HepG2 (cell line): Measurements from ENCODE around the gene SPIN1. TPM values are rescaled to one million over a fixed set of nuclear protein-coding genes. Genes with fewer than 3 reads are reported as not detected.

ENCODE experiments used
- ATAC-seq: fragments of 200-7000 bp; cut with Tn5 transposase; 3 replicates; pipeline ENCODE4 v1.9.1; 2020; ENCODE audit warnings: mild to moderate bottlenecking, moderate library complexity
- BruUV-seq: library from RNA; stranded (reverse); fragments of 400-500 nt; replicated peaks from 2 replicates; lab custom pipeline; 2021; lab: Mats Ljungman, UMichigan
- CTCF ChIA-PET: fragments of 300-600 bp; formaldehyde crosslinking; extraction: SDS; loops from one replicate; lab custom pipeline; 2021; ENCODE audit warnings: low total read pairs, inconsistent platforms, low intra/inter-chr PET ratio; lab: Yijun Ruan, JAX
- POLR2A ChIA-PET: fragments of 350-600 bp; sonication (Branson Sonifier 250); formaldehyde crosslinking; loops from one replicate; lab custom pipeline; 2020; ENCODE audit warnings: antibody characterized with exemption, inconsistent platforms; lab: Yijun Ruan, JAX
- DNase-seq: peaks from one replicate; pipeline ENCODE4 v3.0.0-alpha.2; 2015; ENCODE audit warnings: low spot score
- FAIRE-seq: peaks from 3 replicates; lab custom pipeline; 2011; peaks lifted over from hg19 to GRCh38; lab: Jason Lieb, UNC
- H2AFZ ChIP-seq: one replicate; pipeline ENCODE4 v1.6.1; 2011; ENCODE audit warnings: low read length, inconsistent platforms
- H3K27ac ChIP-seq: fragments of 300-600 bp; 3 replicates; pipeline ENCODE4 v1.8.0; 2011; ENCODE audit warnings: mixed run types, mild to moderate bottlenecking, mixed read lengths, low read length, inconsistent platforms; ENCODE audit not compliant: insufficient read depth; ENCODE audit errors: extremely low read length
- H3K27me3 ChIP-seq, 2 experiments: fragments of 200-600 bp in 1 of 2; 2 replicates in 1 of 2; 3 replicates in 1 of 2; pipeline versions ENCODE4 v1.6.0 to v1.8.0; 2011; ENCODE audit warnings: low read length in 2 of 2, mild to moderate bottlenecking in 2 of 2, moderate library complexity in 2 of 2, inconsistent platforms in 1 of 2; ENCODE audit not compliant: insufficient read depth in 2 of 2, control insufficient read depth in 1 of 2
- H3K36me3 ChIP-seq, 2 experiments: fragments of 200-600 bp in 1 of 2; replicated peaks in 1 of 2; 2 replicates in 1 of 2; 3 replicates in 1 of 2; pipeline versions ENCODE4 v1.5.1 to v1.8.0; 2011; ENCODE audit warnings: low read length in 2 of 2, inconsistent platforms in 1 of 2; ENCODE audit not compliant: insufficient read depth in 2 of 2, control insufficient read depth in 1 of 2
- H3K4me1 ChIP-seq: 2 replicates; pipeline ENCODE4 v1.5.1; 2012; ENCODE audit warnings: low read length, inconsistent platforms; ENCODE audit not compliant: insufficient read depth
- H3K4me2 ChIP-seq: 2 replicates; pipeline ENCODE4 v1.6.0; 2011; ENCODE audit warnings: low read depth, low read length, inconsistent platforms
- H3K4me3 ChIP-seq, 3 experiments: fragments of 200-600 bp in 1 of 3; sonication (generic), shearing (Covaris generic) in 1 of 3; replicated peaks in 1 of 3; 2 replicates each; pipeline ENCODE4 v1.5.1; 2011 to 2016; ENCODE audit warnings: low read length in 3 of 3, inconsistent platforms in 2 of 3, low read depth in 2 of 3, mild to moderate bottlenecking in 2 of 3, control low read depth in 1 of 3, mixed read lengths in 1 of 3; ENCODE audit not compliant: insufficient read depth in 1 of 3
- H3K79me2 ChIP-seq: one replicate; pipeline ENCODE4 v1.6.1; 2011; ENCODE audit warnings: low read length, inconsistent platforms; ENCODE audit not compliant: insufficient read depth
- H3K9ac ChIP-seq: 2 replicates; pipeline ENCODE4 v1.6.0; 2011; ENCODE audit warnings: mild to moderate bottlenecking, low read depth, low read length, inconsistent platforms; ENCODE audit not compliant: insufficient read depth
- H3K9me3 ChIP-seq: 2 replicates; pipeline ENCODE4 v1.5.1; 2012; ENCODE audit warnings: mild to moderate bottlenecking, low read length
- H4K20me1 ChIP-seq: 2 replicates; pipeline ENCODE4 v1.6.0; 2011; ENCODE audit warnings: inconsistent platforms, mild to moderate bottlenecking, low read length, moderate library complexity; ENCODE audit not compliant: insufficient read depth
- BRF2 ChIP-seq: sonication (generic); formaldehyde crosslinking; IDR thresholded peaks from 2 replicates; pipeline ENCODE4 v1.8.1; 2022; ENCODE audit warnings: mild to moderate bottlenecking, missing genetic modification reagents
- HDAC2 ChIP-seq: sonication (generic); formaldehyde crosslinking; IDR thresholded peaks from 2 replicates; pipeline ENCODE4 v1.4.0; 2020; ENCODE audit warnings: missing genetic modification reagents
- KAT7 ChIP-seq: IDR thresholded peaks from 2 replicates; pipeline ENCODE4 v1.6.1; 2018; ENCODE audit warnings: borderline replicate concordance, missing compliant biosample characterization
- NBN ChIP-seq: fragments of 450-650 bp; conservative IDR thresholded peaks from 2 replicates; pipeline ENCODE4 v1.6.1; 2017
- NR2F2 ChIP-seq: IDR thresholded peaks from 2 replicates; pipeline ENCODE4 v1.6.1; 2012; ENCODE audit warnings: low read depth, inconsistent platforms, borderline replicate concordance
- ZNF501 ChIP-seq: sonication (generic); formaldehyde crosslinking; IDR thresholded peaks from 2 replicates; pipeline ENCODE4 v1.5.1; 2020; ENCODE audit warnings: mild to moderate bottlenecking, moderate library complexity, missing genetic modification reagents
- ZNF552 ChIP-seq: sonication (generic); formaldehyde crosslinking; IDR thresholded peaks from 2 replicates; pipeline ENCODE4 v1.9.0; 2022; ENCODE audit warnings: missing genetic modification reagents, mild to moderate bottlenecking, borderline replicate concordance
- ZNF598 ChIP-seq: sonication (generic); formaldehyde crosslinking; IDR thresholded peaks from 2 replicates; pipeline ENCODE4 v1.5.1; 2020; ENCODE audit warnings: mild to moderate bottlenecking, missing genetic modification reagents, borderline replicate concordance
- WGBS: methylation state at CpG from one replicate; pipeline ENCODE4 v1.1.6; 2017; ENCODE audit warnings: low lambda C conversion rate; 5-methylcytosine and 5-hydroxymethylcytosine counted together
- in situ Hi-C: cut with HindIII; loops from 2 replicates; pipeline ENCODE4 v1.10.0; 2017; ENCODE audit warnings: low pct_unique_long_range_greater_than_20kb; ENCODE audit not compliant: extremely low pct_ligation_motif_present
- intact Hi-C: fragments of 100-400 bp; cut with micrococcal nuclease; formaldehyde crosslinking; loops from one replicate; pipeline ENCODE4 v1.10.0; 2022; ENCODE audit not compliant: unreplicated experiment
- polyA plus RNA-seq, 8 experiments: library from polyadenylated mRNA; depleted of rRNA in 3 of 8; stranded (reverse) in 7 of 8; unstranded in 1 of 8; fragments of >200 nt; fragmentation: Illumina TruSeq in 4 of 8; extraction: Trizol in 4 of 8; gene quantifications; 2 replicates each; pipeline versions ENCODE4 v1.2.1 to v1.2.3, GENCODE V29; 2011 to 2016; ENCODE audit warnings: low read depth in 4 of 8, missing spikeins in 1 of 8, mixed read lengths in 1 of 8; ENCODE audit not compliant: insufficient read depth in 1 of 8
- total RNA-seq, 5 experiments: library from RNA; depleted of rRNA; stranded (reverse); fragments of >200 nt; fragmentation: Illumina TruSeq; extraction: Trizol; gene quantifications; 2 replicates each; pipeline ENCODE4 v1.2.3, GENCODE V29; 2016; ENCODE audit warnings: low read depth in 1 of 5
- TF ChIP-seq, protein P1 (sequence below), 2 experiments: fragments of 450-650 bp in 1 of 2; sonication (generic) in 1 of 2; formaldehyde crosslinking; IDR thresholded peaks; 2 replicates each; pipeline versions ENCODE4 v1.5.0 to v1.8.0; 2020 to 2022; ENCODE audit warnings: mild to moderate bottlenecking in 1 of 2, missing genetic modification reagents in 1 of 2

The SPIN1 gene
- total and polyA plus RNA-seq, 2 of the 13 experiments (the other 11 are each of a cell fraction or from before 2014, with no cell fraction given) = 20.0 to 24.3 TPM

GRCh38 chr9:88411471-88411870 is 23.2 kb downstream of the SPIN1 start:
- in situ Hi-C loops = no loop called here
- TF ChIP-seq KAT7 (CRISPR knock-in tag) = no peak
- no peak for TF ChIP-seq ZNF501 (CRISPR knock-in tag)
- TF ChIP-seq NR2F2 = no peak
- no peak for TF ChIP-seq ZNF598
- no peak for TF ChIP-seq HDAC2 (CRISPR knock-in tag)
- no peak for TF ChIP-seq ZNF552 (CRISPR knock-in tag)
- no peak for TF ChIP-seq NBN
- TF ChIP-seq, protein P1, sequence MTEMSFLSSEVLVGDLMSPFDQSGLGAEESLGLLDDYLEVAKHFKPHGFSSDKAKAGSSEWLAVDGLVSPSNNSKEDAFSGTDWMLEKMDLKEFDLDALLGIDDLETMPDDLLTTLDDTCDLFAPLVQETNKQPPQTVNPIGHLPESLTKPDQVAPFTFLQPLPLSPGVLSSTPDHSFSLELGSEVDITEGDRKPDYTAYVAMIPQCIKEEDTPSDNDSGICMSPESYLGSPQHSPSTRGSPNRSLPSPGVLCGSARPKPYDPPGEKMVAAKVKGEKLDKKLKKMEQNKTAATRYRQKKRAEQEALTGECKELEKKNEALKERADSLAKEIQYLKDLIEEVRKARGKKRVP (CRISPR knock-in tag; IDR thresholded peaks at IDR 0.05) = no peak
- no peak for TF ChIP-seq BRF2 (CRISPR knock-in tag)
- DNase-seq = no peak
- H2AFZ ChIP-seq = no peak overlapping the region
- H3K27ac ChIP-seq = no peak overlapping the region
- ATAC-seq = no peak
- H3K4me3 ChIP-seq = no peak overlapping the region
- no peaks in the 10 kb centered on the region for H4K20me1 ChIP-seq
- H3K9ac ChIP-seq = no peak overlapping the region
- no peak overlapping the region for H3K4me2 ChIP-seq
- ChIA-PET CTCF (no interaction called here), POLR2A (no interaction called here)
- H3K79me2 ChIP-seq = peaks cover 51% of the 10 kb centered on the region
- BruUV-seq = no TSS peak
- no peaks in the 10 kb centered on the region for H3K27me3 ChIP-seq
- peaks cover 14% of the 10 kb centered on the region for H3K9me3 ChIP-seq
- intact Hi-C loops = no loop called here
- H3K36me3 ChIP-seq = no peaks in the 10 kb centered on the region; a peak in 1 of 5 replicates
- WGBS = 98% methylated on average over 4 of the region's 4 CpGs
- H3K4me1 ChIP-seq = no peaks in the 10 kb centered on the region
- FAIRE-seq = no peak
